Liver (tissue), 9 donors: Measurements from ENCODE around the gene ZNF518B. TPM values are rescaled to one million over a fixed set of nuclear protein-coding genes. Genes with fewer than 3 reads are reported as not detected.
A peak's percentile ranks its signal among the peaks of the same experiment; 100 is the strongest.

Experiments used
- DNase-seq: peaks from one replicate; pipeline ENCODE4 v3.0.0-alpha.2; 2017; ENCODE audit warnings: low spot score
- H3K27ac ChIP-seq, 2 donors: one replicate each; pipeline ENCODE4 v1.7.0; 2013; ENCODE audit warnings: inconsistent platforms in 2 of 2, low read length in 2 of 2, control low read depth in 1 of 2, low read depth in 1 of 2, mild to moderate bottlenecking in 1 of 2
- H3K27me3 ChIP-seq, 4 donors: one replicate each; pipeline versions ENCODE4 v1.6.1 to v1.7.0; 2013; ENCODE audit warnings: low read length in 3 of 4, inconsistent platforms in 1 of 4, mild to moderate bottlenecking in 1 of 4, moderate library complexity in 1 of 4; ENCODE audit not compliant: control insufficient read depth in 4 of 4, insufficient read depth in 4 of 4
- H3K36me3 ChIP-seq, 4 donors: one replicate each; pipeline versions ENCODE4 v1.6.1 to v1.7.0; 2013; ENCODE audit warnings: low read length in 3 of 4, mild to moderate bottlenecking in 3 of 4, low read depth in 1 of 4, moderate library complexity in 1 of 4; ENCODE audit not compliant: control insufficient read depth in 4 of 4, insufficient read depth in 3 of 4
- H3K4me1 ChIP-seq, 4 donors: one replicate each; pipeline versions ENCODE4 v1.6.1 to v1.7.0; 2013; ENCODE audit warnings: low read length in 3 of 4, mild to moderate bottlenecking in 3 of 4, moderate library complexity in 1 of 4; ENCODE audit not compliant: control insufficient read depth in 4 of 4, insufficient read depth in 4 of 4
- H3K4me3 ChIP-seq, 3 donors: one replicate each; pipeline versions ENCODE4 v1.6.1 to v1.7.0; 2013; ENCODE audit warnings: low read length in 3 of 3, control low read depth in 1 of 3, low read depth in 1 of 3, mild to moderate bottlenecking in 1 of 3
- H3K9ac ChIP-seq, 2 donors: one replicate each; pipeline ENCODE4 v1.7.0; 2013; ENCODE audit warnings: low read length in 2 of 2, mild to moderate bottlenecking in 2 of 2, moderate library complexity in 2 of 2, control low read depth in 1 of 2, low read depth in 1 of 2
- H3K9me3 ChIP-seq, 4 donors: one replicate each; pipeline versions ENCODE4 v1.6.1 to v1.7.0; 2013; ENCODE audit warnings: low read length in 3 of 4; ENCODE audit not compliant: control insufficient read depth in 4 of 4
- FOXA1 ChIP-seq: IDR thresholded peaks from 2 replicates; pipeline ENCODE4 v1.6.1; 2016; ENCODE audit warnings: antibody characterized with exemption
- FOXA2 ChIP-seq: IDR thresholded peaks from 2 replicates; pipeline ENCODE4 v1.6.1; 2016; ENCODE audit warnings: antibody characterized with exemption
- HNF4A ChIP-seq, 2 donors: conservative IDR thresholded peaks; 2 replicates each; pipeline ENCODE4 v1.6.1; 2016; ENCODE audit warnings: antibody characterized with exemption in 2 of 2, mild to moderate bottlenecking in 2 of 2
- JUND ChIP-seq, 2 donors: IDR thresholded peaks; 2 replicates each; pipeline ENCODE4 v1.6.1; 2016; ENCODE audit warnings: antibody characterized with exemption in 2 of 2
- NR2F2 ChIP-seq: IDR thresholded peaks from 2 replicates; pipeline ENCODE4 v1.6.1; 2016; ENCODE audit warnings: antibody characterized with exemption
- RAD21 ChIP-seq, 2 donors: IDR thresholded peaks; 2 replicates each; pipeline ENCODE4 v1.6.1; 2016; ENCODE audit warnings: antibody characterized with exemption in 2 of 2, mild to moderate bottlenecking in 2 of 2
- SP1 ChIP-seq: IDR thresholded peaks from 2 replicates; pipeline ENCODE4 v1.6.1; 2018; ENCODE audit warnings: antibody characterized with exemption, mild to moderate bottlenecking
- TAF1 ChIP-seq: conservative IDR thresholded peaks from 2 replicates; pipeline ENCODE4 v1.6.1; 2016; ENCODE audit warnings: antibody characterized with exemption, mild to moderate bottlenecking
- YY1 ChIP-seq: IDR thresholded peaks from 2 replicates; pipeline ENCODE4 v1.6.1; 2016; ENCODE audit warnings: antibody characterized with exemption, mild to moderate bottlenecking
- WGBS: extraction: QIAGEN DNeasy Blood & Tissue Kit; methylation state at CpG from one replicate; pipeline ENCODE4 v1.1.7; 2013; 5-methylcytosine and 5-hydroxymethylcytosine counted together
- polyA plus RNA-seq, 2 donors: library from polyadenylated mRNA; stranded (reverse) in 1 of 2; unstranded in 1 of 2; fragments of 200-250 nt in 1 of 2; fragments of >200 nt in 1 of 2; fragmentation: Nextera tagmentation in 1 of 2; extraction: Ambion mirVana in 1 of 2; gene quantifications; one replicate each; pipeline versions ENCODE4 v1.2.1 to v1.2.3, GENCODE V29; 2013 to 2015
- total RNA-seq, 2 donors: library from RNA; depleted of rRNA; stranded (reverse); fragments of >200 nt; gene quantifications; one replicate each; pipeline ENCODE4 v1.2.3, GENCODE V29; 2014
- TF ChIP-seq, protein P1 (sequence below): IDR thresholded peaks from 2 replicates; pipeline ENCODE4 v1.6.1; 2016; ENCODE audit warnings: antibody characterized with exemption, mild to moderate bottlenecking
- TF ChIP-seq, protein P2 (sequence below): IDR thresholded peaks from 2 replicates; pipeline ENCODE4 v1.6.1; 2016; ENCODE audit warnings: antibody characterized with exemption
- TF ChIP-seq, protein P3 (sequence below): IDR thresholded peaks from 2 replicates; pipeline ENCODE4 v1.6.1; 2016; ENCODE audit warnings: antibody characterized with exemption
- TF ChIP-seq, protein P4 (sequence below): fragments of 150-350 bp; IDR thresholded peaks from 2 replicates; pipeline ENCODE4 v1.5.1; 2017; ENCODE audit warnings: improper control_type of control experiment, low read depth, low read length; ENCODE audit not compliant: missing input control
- donor health status: healthy.
- donor health status: healthy.
- donor health status: healthy.
- donor health status: healthy.
- donor health status: healthy.

Gene ZNF518B
- total and polyA plus RNA-seq, 4 donors = 1.4 to 15.0 (median 6.9) TPM

DNA sequence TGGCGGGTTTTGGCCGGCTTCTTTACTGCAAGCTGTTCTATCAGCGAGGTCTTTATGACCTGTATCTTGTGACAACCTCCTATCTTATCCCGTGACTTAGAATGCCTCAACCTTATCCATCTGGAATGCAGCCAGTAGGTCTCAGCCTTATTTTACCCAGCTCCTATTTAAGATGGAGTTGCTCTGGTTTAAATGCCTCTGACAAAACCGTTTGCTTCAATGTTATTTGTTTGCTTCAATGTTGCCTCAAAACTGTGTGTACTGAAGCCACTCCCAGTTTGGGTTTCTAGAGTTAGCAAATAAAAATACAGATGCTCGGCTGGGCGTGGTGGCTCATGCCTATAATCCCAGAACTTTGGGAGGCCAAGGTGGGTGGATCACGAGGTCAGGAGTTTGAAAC, 51.6 kb downstream of the ZNF518B start:
- Histone ChIP-seq H3K36me3 (no peaks in the 10 kb centered on the region), H3K4me3 (no peak overlapping the region), H3K4me1 (no peaks in the 10 kb centered on the region), H3K27me3 (no peaks in the 10 kb centered on the region), H3K9ac (no peak overlapping the region), H3K9me3 (no peaks in the 10 kb centered on the region), H3K27ac (no peak overlapping the region)
- TF ChIP-seq HNF4A (conservative IDR thresholded peaks at IDR 0.05) (no peak), TAF1 (no peak), JUND (IDR thresholded peaks at IDR 0.05) (no peak), YY1 (no peak), SP1 (no peak)
- TF ChIP-seq, protein P1, sequence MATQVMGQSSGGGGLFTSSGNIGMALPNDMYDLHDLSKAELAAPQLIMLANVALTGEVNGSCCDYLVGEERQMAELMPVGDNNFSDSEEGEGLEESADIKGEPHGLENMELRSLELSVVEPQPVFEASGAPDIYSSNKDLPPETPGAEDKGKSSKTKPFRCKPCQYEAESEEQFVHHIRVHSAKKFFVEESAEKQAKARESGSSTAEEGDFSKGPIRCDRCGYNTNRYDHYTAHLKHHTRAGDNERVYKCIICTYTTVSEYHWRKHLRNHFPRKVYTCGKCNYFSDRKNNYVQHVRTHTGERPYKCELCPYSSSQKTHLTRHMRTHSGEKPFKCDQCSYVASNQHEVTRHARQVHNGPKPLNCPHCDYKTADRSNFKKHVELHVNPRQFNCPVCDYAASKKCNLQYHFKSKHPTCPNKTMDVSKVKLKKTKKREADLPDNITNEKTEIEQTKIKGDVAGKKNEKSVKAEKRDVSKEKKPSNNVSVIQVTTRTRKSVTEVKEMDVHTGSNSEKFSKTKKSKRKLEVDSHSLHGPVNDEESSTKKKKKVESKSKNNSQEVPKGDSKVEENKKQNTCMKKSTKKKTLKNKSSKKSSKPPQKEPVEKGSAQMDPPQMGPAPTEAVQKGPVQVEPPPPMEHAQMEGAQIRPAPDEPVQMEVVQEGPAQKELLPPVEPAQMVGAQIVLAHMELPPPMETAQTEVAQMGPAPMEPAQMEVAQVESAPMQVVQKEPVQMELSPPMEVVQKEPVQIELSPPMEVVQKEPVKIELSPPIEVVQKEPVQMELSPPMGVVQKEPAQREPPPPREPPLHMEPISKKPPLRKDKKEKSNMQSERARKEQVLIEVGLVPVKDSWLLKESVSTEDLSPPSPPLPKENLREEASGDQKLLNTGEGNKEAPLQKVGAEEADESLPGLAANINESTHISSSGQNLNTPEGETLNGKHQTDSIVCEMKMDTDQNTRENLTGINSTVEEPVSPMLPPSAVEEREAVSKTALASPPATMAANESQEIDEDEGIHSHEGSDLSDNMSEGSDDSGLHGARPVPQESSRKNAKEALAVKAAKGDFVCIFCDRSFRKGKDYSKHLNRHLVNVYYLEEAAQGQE = no peak
- DNase-seq = no peak
- WGBS = 84% methylated on average over 8 of the region's 8 CpGs

DNA sequence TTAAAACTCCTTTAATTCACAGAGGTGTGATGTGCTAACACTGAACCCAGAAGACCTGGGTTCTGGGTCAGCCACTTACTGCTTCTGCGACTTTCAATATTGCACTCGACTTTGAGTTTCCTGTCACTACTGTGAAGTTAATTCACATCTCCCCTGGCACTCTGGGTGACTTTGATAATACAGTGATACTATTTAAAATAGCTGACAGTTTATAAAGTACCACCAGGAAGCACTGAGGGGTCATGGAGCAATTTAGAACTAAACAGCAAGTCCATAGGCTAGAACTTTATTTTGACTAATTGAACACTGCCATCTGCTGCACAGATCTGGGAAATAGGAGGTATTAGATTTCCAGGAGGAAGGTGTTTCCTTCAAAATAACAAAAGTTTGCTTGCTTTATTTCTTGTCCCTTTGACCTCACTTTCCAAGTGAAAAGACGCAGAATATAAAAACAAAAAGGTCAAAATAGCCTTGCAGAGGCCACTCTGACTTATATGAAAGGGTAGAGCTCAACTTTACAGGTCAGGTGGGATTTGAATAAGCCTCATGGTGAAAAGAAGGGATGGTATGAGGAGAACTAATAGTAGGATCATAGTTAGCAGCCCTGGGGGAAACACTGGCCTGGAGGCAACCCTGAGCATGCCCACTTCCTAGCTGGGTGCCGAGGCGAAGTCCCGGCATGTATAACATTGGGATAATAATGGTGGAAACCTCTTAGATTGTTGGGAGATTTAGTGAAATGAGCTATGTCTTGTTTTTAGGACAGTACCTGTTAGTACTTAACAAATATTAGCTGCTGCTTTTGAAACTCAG, 53.4 kb downstream of the ZNF518B start:
- 71% methylated on average over 6 of the region's 6 CpGs for WGBS
- no peak overlapping the region for H3K9ac ChIP-seq
- no peaks in the 10 kb centered on the region for H3K27me3 ChIP-seq
- no peaks in the 10 kb centered on the region for H3K9me3 ChIP-seq
- TF ChIP-seq, protein P1 = no peak
- TF ChIP-seq, protein P2, sequence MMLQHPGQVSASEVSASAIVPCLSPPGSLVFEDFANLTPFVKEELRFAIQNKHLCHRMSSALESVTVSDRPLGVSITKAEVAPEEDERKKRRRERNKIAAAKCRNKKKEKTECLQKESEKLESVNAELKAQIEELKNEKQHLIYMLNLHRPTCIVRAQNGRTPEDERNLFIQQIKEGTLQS = no peak
- TF ChIP-seq, protein P3, sequence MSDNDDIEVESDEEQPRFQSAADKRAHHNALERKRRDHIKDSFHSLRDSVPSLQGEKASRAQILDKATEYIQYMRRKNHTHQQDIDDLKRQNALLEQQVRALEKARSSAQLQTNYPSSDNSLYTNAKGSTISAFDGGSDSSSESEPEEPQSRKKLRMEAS = no peak
- TF ChIP-seq NR2F2 (no peak), RAD21 (IDR thresholded peaks at IDR 0.05) (peak; percentile 86 to 87), FOXA1 (no peak), TAF1 (no peak), FOXA2 (no peak)
- TF ChIP-seq, protein P4, sequence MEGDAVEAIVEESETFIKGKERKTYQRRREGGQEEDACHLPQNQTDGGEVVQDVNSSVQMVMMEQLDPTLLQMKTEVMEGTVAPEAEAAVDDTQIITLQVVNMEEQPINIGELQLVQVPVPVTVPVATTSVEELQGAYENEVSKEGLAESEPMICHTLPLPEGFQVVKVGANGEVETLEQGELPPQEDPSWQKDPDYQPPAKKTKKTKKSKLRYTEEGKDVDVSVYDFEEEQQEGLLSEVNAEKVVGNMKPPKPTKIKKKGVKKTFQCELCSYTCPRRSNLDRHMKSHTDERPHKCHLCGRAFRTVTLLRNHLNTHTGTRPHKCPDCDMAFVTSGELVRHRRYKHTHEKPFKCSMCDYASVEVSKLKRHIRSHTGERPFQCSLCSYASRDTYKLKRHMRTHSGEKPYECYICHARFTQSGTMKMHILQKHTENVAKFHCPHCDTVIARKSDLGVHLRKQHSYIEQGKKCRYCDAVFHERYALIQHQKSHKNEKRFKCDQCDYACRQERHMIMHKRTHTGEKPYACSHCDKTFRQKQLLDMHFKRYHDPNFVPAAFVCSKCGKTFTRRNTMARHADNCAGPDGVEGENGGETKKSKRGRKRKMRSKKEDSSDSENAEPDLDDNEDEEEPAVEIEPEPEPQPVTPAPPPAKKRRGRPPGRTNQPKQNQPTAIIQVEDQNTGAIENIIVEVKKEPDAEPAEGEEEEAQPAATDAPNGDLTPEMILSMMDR = peak; percentile 61
- H3K27ac ChIP-seq = no peak overlapping the region
- no peaks in the 10 kb centered on the region for H3K4me1 ChIP-seq
- no peak overlapping the region for H3K4me3 ChIP-seq
- DNase-seq = no peak
- no peaks in the 10 kb centered on the region for H3K36me3 ChIP-seq
